22Rv1 (cell line): ENCODE data around the gene IGF1R.

Source experiments
- ZFX ChIP-seq: fragments of 450-650 bp; IDR thresholded peaks from 2 replicates; pipeline ENCODE4 v1.6.1; 2017; ENCODE audit warnings: antibody characterized with exemption, borderline replicate concordance
- TF ChIP-seq, protein P1 (sequence below): fragments of 450-650 bp; IDR thresholded peaks from 2 replicates; pipeline ENCODE4 v1.5.1; 2017; ENCODE audit warnings: mild to moderate bottlenecking

DNA sequence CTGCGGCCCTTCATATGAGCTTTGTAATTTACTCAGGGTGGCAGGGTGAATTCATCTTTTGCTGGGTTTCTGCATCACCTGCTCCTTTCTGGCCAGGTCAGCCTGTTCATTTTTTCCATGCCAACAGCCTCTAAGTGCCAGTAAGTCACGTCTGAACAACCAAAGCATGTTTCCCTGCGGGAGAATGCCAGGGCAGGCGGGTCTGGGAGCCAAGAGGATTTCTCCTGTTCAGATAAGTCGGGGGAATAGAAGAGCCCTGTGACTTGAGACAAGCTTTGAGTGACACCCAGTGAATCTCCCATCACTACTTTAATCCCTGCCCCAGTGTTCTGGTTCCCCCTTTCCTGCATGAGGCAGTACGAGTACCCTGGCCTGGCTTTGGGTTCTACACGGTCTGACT is 206.2 kb downstream of the IGF1R start:
- TF ChIP-seq, protein P1, sequence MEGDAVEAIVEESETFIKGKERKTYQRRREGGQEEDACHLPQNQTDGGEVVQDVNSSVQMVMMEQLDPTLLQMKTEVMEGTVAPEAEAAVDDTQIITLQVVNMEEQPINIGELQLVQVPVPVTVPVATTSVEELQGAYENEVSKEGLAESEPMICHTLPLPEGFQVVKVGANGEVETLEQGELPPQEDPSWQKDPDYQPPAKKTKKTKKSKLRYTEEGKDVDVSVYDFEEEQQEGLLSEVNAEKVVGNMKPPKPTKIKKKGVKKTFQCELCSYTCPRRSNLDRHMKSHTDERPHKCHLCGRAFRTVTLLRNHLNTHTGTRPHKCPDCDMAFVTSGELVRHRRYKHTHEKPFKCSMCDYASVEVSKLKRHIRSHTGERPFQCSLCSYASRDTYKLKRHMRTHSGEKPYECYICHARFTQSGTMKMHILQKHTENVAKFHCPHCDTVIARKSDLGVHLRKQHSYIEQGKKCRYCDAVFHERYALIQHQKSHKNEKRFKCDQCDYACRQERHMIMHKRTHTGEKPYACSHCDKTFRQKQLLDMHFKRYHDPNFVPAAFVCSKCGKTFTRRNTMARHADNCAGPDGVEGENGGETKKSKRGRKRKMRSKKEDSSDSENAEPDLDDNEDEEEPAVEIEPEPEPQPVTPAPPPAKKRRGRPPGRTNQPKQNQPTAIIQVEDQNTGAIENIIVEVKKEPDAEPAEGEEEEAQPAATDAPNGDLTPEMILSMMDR = no peak
- TF ChIP-seq ZFX = no peak
